SKM-1 (cell line): ENCODE measurements around the gene CDH24.

Experiments
- DNase-seq: peaks from one replicate; lab custom pipeline; 2025; ENCODE audit not compliant: unreplicated experiment; lab: John Stamatoyannopoulos, UW

CDH24 gene

DNA sequence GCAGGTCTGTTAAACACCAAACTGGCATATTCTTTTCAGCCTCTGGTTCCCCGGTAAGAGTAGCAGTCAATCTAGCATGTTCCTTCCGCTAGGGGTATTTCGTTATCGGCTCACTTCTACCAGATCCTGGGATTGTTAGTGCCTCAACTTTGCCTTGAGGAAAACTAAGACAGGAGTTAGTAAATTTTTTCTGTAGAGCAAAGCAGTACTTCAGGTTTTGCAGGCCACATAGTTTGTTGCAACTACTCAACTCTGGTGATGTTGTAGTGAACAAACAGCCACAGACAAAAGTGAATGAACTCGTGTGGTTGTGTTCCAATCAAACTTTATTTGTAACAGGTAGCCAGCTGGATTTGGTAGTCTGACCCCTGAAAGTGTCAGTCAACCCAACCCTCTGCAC is 6.3 kb upstream of the CDH24 start:
- DNase-seq, result no peak

GRCh38 chr14:23062002-23062401 is 4.7 kb upstream of the CDH24 start:
- no peak for DNase-seq

- no peak for DNase-seq
These were observed 3.4 kb upstream of the CDH24 start for GRCh38 chr14:23060536-23061260.

DNA sequence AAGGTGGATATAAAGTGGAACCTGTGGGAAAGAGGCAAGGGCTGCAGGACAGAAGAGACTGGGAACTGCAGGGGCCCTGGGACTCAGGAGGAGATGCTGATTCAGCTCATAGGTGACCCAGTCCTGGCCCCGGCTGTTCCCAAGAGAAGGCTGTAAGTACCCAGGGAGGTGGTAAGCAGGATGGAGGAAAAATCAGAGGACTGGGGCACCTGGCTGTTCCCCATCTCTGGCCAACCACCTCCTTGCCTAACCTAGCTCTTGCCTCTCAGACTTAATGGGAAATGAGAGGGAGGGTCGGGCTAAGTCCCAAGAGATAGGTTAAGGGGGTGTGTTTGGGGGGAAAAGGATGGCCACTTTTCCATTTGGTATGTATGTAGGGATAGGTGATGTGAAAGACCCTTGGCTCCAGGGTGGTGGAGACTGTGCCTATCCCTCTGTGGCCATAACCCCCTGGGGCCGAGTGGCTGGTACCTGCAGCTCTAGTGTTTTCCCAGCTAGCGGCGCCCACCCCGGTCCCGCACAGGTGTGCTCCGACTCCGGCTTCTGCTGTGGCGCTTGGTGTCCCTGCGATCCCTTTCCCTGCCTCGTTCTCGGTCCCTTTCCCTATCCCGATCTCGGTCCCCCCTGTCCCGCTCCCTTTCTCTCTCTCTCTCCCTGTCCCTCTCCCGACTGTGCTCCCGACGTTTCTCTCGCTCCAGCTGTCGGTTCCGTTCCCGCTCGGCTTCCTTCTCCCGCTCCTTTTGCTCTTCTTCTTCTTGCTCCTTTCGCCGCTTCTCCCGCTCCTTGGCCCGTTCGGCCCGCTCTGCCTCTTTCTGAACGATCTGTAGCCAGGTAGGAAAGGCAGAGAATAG is 1.6 kb upstream of the CDH24 start:
- no peak for DNase-seq

GRCh38 chr14:23057757-23058653 is 685 bp upstream of the CDH24 start:
- DNase-seq, result no peak

DNA sequence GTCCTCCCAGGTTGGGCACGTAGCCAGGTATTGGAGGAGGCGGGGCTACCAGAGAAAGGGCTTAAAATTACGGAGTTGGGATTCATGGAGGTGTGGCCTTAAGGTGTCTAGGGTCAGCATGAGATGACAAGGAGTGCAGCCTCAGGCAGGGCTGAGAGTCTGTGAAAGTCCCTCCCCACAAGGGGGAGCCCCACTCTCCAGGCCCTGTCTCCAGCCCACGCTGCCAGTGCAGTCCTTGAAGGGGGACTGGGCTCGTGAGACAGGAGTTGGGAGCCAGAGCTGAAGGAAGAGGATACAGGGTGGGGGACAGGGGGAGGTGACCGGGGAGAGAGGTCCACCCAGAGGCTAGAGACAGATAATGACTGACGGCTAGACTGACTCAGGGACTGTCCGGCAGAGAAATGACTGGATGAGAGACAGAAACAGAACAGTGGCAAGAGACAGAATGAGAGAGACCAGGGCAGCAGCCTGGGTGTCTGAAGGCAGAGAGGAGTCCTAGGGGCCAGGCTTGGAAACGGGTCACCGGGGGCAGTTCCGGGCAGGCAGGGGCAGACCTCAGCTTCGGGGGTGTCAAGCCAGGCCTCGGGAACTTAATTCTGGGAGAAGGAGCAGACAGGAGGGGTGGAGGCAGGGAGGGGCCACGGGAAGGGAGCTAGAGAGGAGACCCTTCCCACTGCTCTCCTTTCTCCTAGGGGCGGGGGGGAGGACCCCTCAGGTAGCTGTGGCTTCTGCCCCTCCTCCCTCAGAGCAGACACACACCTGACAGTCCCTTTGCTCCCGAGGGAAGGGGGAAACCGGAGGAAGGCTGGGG is 970 bp downstream of the CDH24 start:
- no peak for DNase-seq

DNA sequence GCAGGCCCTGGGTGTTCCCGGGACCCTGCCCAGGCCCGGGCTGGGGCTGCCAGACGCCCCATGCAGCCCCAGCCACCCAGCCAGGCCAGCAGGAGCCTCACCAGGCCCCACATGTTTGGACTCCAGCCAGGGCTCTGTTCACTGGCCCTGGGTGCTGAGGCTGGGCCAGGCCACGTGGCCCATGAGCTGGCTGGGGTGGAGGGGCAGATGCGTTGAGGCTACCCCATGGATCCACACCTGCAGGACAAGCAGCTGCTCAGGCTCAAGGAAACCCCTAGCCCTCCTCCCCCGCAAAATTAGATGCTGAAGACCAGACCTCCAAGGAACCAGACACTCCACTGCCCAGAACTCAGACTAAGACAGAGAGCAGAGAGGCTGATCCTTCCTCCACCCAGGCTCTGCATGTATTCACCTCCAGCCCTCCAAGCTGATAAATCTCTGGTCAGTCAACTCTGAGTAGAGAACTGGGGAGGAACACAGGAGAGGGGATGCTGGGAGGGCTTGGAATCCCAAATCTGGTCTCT is 1.6 kb downstream of the CDH24 start:
- DNase-seq, result no peak

DNA sequence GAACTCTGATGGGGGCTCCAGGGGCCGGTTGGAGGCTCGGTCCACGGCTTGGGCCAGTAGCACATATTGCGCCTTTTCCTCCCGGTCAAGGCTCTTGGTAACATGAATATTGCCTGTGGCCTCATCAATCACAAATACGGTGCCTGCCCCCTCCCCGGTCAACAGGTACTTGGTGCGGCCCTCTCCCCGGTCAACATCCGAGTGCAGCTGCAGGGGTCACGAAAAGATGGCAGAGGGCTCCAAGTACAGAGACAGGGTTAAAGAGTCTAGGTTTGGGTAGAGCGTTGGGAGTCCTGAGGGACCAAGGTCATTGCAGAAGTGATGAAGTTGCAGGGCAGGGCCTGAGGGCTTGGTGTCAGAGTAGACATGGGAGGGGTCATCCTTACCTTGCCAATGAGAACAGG is 2.2 kb downstream of the CDH24 start:
- DNase-seq, result no peak

DNA sequence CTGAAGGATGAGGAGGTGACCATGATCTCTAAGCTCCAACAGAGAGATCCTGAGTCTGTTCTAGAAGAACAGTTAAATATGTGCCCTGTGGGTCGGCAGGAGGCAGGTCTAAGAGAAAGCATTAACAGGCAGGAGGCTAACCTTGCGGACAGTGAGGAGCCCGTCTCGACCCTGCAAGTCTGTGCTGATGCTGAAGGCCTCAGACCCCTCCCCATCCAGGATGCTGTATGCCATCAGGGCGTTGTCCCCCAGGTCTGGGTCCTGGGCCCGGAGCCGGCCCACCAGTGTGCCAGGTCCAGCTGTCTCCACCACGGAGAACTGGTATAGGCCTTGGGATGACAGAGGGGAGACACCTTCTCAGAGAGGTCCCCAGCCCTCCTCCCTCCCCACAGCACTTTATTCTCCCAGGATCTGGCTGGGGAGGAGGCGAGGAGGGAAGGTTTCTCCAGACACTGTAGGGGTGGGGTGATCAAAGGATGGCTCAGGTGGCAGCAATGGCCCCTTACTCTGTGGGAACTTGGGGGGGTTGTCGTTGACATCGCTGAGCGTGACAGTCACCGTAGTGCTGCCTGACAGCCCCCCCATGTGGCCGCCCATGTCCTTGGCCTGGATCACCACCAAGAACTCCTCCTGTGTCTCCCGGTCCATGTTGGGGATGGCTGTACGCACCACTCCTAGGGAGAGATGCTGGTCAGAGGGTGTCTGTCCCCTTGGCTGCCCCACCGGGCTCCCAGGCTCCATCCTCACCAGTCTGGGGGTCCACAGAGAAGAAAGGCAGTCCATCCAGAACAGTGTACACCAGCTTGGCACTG is 3.1 kb downstream of the CDH24 start:
- DNase-seq, result no peak

- DNase-seq, result no peak
These were observed 3.9 kb downstream of the CDH24 start for GRCh38 chr14:23053426-23053825.

DNA sequence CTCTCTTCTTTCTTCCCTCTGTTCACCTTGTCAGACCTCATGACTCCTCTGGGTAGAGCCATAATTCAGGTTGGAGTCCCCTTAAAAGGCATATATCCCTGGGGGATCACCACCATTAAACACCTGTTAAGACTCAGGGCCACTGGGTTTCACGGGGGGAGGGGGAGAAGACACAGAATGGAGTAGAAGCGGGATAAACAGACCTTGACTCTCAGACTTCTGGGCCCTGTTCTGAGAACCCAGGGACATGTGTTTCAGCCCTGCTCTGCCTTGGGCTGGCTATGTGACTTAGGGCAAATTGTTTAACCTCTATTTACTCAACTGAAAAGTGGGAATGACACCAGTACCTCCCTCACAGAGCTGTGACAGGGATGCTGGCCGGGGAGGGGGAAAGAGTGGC is 4.6 kb downstream of the CDH24 start:
- no peak for DNase-seq

DNA sequence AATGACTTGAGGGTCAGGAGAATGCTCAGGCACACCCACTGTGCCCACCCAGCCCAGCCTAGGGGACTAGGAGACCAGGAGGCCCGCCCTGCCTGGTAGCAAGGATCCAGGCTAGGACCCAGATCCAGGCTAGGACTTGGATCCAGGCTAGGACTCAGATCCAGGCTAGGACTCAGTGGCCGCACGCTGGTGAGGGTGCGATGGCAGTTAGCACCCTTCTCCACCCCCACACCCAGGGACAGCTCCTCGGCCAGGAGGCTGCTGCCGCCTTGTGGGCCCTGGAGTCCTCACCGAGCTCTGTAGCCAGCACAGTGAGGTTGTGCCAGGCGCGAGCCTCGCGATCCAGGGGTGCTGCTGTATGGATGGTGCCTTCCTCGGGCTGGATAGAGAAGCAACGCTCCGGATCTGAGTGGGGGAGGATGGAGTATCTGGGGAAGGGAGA is 5.1 kb downstream of the CDH24 start:
- no peak for DNase-seq

GRCh38 chr14:23051141-23052057 is 5.9 kb downstream of the CDH24 start:
- DNase-seq, result no peak

DNA sequence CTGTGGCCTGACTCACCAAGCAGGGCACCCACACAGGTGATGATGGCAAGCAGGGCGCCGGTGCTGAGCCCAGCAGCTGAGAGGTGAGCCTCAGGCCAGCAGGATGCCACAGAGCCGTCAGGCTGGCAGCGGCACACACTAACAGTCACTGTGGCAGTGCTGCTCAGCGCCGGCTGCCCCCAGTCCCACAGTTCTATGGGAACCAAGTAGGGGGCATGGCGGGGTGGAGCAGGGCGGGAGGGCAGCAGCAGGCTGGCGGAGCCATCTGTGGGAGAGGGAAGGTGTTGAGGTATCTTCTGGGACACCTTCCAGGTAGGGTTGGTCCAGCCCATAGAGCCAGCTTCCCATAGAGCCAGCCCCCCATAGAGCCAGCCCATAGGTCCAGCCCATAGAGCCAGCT is 8.3 kb downstream of the CDH24 start:
- no peak for DNase-seq

DNA sequence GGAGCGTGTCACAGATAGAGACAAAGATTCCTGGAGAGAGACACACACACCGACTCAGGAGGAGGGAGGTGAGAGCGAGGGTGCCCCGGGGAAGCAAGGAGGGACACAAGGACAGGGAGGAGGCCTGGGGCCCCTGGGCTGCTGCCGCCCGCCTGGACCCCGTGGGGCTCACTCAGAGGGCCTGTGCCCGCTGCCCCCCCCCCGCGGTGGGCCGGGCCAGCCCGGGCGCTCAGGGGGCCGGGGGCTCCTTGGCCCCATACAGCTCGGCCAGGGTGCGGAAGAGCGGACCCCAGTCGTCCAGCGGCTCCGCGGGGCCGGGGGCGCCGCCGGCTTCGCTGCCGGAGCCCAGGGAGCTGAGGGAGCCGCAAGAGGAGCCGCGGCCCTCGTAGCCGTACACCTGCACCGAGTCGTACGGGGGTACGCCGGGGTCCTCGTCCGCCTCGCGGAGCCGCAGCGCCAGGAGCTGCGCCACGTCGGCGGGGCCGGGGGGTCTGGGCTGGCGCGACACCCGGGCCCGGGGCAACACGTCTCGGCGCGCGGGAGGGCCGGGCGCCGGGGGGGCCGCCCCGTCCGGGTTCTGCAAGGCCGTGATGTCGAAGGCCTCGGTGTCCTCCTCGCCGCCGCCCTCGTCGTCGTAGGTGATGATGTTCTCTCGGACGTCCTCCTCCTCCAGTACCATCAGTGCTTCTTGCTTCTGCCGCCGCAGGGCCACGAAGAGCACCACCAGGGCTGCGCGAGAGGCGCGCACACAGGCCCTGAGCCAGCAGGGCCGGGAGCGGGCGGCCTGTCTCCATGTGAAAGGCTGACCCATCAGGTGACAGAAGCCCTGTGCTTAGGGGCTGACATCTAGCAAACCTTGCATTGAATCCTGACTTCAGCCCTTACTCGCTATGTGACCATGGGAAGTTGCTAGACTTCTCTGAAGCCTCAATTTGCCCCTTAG is 9.3 kb downstream of the CDH24 start:
- DNase-seq, result no peak

DNA sequence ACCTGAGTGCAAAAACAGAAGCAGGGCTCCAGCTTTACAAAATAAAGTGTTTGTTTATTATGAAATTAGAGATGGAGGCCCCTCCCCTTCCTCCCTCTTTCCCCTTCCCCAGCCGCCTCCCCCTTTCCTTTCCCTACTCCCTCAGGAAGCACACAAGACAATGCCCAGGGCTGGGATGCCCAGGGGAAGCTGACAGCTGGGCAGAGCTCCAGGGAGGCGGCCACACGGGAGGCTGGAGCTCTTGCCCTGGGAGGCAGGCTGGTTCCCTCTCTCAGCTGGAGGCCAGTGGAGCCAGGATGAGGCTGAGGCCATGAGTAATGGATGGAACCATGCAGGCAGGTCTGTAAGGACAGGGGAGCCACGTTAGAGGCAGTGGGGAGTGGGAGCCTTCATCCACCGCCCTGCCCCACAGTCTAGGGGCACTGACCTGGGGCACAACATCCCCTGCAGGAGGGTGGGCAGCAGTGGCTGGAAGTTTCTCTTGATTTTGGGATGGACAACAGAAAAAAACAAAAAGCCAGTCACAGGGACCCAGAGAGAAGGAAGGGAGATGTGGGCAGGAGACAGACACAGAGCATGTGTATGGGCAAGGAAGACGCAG is 10.2 kb downstream of the CDH24 start:
- no peak for DNase-seq
